ENCODE measurements around the gene ZFPM1.

ZFPM1 gene

DNA sequence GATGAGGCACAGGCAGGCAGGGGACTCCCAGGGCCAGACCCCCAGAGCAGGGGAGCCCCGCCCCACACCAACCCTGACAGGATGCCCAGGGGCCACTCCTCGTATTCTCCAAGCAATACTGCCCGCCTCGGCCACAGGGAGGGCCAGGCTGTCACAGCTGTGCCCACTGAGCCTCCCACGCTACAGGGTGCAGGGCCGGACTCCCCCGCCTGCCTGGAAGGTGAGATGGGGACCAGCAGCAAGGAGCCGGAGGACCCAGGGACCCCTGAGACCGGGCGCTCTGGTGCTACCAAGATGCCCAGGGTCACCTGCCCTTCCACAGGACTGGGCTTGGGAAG is 18.8 kb upstream of the ZFPM1 start:
- DNase-seq (ENCODE audit: low spot score) = no peak

DNA sequence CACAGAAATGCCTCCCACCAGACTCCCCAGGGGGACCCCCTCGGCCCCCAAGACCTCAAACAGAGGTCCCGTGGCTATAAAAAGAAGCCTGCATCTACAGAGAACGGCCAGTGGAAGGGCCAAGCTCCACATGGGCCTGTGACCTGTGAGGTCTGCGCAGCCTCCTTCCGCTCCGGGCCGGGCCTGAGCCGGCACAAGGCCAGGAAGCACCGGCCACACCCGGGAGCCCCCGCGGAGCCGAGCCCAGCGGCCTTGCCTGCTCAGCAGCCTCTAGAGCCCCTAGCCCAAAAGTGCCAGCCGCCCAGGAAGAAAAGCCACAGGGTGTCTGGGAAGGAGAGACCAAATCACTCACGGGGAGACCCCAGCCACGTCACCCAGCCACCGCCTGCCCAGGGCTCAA is 18.3 kb upstream of the ZFPM1 start:
- no peak for DNase-seq (ENCODE audit: low spot score)

- DNase-seq (ENCODE audit: low spot score) = no peak
Measured at GRCh38 chr16:88435437-88436355, 17.4 kb upstream of the ZFPM1 start.

DNA sequence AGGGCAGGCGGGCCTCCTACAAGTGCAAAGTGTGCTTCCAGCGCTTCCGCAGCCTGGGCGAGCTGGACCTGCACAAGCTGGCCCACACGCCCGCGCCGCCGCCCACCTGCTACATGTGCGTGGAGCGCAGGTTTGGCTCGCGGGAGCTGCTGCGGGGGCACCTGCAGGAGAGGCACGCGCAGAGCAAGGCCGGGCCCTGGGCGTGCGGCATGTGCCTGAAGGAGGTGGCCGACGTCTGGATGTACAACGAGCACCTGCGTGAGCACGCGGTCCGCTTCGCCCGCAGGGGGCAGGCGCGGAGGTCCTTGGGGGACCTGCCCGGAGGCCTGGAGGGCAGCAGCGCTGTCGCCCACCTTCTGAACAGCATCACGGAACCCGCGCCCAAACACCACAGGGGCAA is 16.3 kb upstream of the ZFPM1 start:
- no peak for DNase-seq (ENCODE audit: low spot score)

DNA sequence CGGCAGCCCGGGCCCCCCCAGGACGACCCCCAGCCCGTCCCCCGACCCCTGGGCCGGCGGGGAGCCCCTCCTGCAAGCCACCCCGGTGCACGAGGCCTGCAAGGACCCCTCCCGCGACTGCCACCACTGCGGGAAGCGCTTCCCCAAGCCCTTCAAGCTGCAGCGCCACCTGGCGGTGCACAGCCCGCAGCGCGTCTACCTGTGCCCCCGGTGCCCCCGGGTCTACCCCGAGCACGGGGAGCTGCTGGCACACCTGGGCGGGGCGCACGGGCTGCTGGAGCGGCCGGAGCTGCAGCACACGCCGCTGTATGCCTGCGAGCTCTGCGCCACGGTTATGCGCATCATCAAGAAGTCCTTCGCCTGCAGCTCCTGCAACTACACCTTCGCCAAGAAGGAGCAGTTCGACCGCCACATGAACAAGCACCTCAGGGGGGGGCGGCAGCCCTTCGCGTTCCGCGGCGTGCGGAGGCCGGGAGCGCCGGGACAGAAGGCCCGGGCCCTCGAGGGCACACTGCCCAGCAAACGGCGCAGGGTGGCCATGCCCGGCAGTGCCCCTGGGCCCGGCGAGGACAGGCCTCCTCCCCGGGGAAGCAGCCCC is 15.6 kb upstream of the ZFPM1 start:
- DNase-seq (ENCODE audit: low spot score) = no peak

DNA sequence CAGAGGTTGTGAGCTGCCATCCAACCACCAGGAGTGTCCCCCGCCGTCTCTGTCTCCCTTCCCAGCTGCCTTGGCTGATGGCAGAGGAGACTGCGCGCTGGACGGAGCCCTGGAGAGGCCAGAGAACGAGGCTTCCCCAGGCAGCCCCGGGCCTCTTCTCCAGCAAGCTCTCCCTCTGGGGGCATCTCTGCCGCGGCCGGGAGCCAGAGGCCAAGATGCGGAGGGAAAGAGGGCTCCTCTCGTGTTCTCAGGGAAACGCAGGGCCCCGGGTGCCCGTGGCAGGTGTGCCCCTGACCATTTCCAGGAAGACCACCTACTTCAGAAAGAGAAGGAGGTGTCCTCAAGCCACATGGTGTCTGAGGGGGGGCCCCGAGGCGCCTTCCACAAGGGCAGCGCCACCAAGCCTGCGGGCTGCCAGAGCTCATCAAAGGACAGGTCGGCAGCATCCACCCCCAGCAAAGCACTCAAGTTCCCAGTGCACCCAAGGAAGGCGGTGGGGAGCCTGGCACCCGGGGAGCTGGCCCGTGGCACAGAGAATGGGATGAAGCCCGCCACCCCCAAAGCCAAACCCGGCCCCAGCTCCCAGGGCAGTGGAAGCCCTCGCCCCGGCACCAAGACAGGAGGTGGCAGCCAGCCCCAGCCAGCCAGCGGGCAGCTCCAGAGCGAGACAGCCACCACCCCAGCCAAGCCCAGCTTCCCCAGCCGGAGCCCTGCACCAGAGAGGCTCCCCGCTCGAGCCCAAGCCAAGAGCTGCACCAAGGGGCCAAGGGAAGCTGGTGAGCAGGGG is 14.8 kb upstream of the ZFPM1 start:
- no peak for DNase-seq (ENCODE audit: low spot score)

DNA sequence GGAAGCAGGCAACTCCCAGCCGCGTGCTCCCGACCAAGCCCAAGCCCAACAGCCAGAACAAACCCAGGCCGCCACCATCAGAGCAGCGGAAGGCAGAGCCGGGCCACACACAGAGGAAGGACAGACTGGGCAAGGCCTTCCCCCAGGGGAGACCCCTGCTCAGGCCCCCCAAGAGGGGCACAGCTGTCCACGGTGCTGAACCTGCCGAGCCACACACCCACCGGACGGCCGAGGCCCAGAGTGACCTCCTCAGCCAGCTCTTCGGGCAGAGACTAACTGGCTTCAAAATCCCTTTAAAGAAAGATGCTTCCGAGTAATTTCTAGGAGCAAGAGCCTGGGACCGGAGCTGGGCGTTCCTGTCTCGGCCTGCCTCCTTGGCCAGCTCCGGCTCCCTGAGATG is 14.1 kb upstream of the ZFPM1 start:
- DNase-seq (ENCODE audit: low spot score) = no peak

DNA sequence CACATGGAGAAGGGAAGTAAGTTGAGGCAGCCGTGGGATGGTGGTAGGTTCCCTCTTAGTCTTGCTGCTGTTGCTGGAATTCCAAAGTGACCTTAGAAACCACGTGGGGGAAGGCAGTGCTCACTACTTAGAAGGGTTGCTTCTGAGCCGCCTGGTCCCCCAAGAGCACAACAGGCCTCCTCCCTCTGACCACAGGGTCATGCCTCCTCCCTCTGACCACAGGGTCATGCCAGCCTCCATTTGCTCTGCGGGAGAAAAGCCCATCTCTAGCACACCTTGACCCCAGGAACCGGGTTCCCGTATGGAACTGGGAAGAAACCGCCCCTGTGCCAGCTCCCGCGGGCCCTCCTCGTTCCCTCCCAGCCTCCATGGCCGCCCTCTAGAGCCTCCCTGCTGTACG is 13.4 kb upstream of the ZFPM1 start:
- DNase-seq (ENCODE audit: low spot score) = no peak

DNA sequence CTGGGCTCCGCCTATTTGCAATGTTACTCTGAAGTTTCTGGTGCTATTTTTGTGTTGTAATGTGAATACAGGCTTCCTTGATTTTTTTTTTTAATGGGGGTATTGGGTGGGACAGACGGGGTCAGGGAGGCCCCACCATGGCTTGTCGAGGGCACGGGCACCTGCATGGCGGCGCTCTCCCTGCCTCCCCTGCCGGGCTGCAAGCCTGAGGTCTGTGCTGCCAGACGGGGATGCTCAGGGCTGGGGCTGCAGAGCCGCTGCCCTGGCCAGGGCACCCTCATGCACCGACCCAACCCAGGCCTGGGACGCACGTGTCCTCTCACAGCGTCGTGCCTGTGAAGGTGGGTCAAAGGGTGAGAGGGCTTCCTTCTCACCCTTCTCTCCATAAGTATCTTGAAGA is 13.0 kb upstream of the ZFPM1 start:
- DNase-seq (ENCODE audit: low spot score) = no peak

DNA sequence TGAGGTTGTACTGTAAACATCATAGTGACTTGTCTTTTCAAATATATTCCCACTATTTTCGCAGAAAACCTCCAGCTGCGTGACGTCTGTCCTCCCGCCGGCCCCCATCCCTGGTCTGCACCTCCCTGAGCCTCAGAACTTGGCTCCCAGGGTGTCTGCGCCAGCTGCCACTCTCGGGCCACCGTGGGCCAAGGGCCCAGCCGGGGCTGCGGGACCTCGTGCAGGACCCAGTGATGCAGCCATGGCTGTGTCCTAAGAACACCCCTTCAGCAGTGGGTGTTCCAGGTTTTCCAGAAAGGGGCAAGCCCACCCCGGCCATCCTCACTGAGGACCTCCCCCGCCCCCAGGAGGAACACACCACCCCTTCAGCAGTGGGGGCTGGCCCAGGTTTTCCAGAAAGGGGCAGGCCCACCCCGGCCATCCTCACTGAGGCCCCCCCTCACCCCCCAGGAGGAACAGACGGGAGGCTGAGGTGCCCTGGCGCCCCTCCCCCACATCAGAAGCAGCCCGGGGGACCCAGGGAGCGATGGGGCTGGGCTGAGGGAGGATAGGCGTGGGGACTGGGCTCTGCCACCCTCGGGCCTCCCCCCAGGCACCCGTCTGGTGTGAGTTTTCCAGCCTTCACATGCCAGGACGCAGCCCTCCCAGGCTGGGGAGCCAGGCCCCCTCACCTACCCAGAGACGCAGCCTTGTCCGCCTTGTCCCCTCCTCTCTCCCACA is 12.2 kb upstream of the ZFPM1 start:
- DNase-seq (ENCODE audit: low spot score) = no peak

DNA sequence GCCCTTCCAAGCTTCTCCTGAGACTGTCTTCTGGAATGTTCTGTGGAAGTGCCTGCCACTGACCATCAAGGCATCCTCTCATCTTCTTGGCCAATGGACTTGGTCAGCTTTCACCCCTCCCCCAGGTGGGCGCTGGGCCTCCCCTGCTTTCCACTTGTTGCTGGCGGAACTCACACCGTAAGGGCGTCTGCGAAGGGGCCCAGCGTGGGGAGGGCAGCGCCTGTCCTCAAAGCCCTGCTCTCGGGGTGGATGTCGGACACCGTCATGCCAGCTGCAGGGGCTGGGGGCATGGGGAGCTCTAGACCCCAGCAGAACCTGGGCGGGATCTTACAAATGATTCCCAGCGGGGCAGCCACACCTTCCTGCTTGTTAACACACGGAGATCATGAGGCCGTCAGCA is 11.6 kb upstream of the ZFPM1 start:
- no peak for DNase-seq (ENCODE audit: low spot score)

GRCh38 chr16:88442383-88442726 is 10.7 kb upstream of the ZFPM1 start:
- DNase-seq (ENCODE audit: low spot score) = no peak

- DNase-seq (ENCODE audit: low spot score) = peak; percentile 62
Measured at GRCh38 chr16:88442727-88443576, 10.1 kb upstream of the ZFPM1 start.

- DNase-seq (ENCODE audit: low spot score) = no peak
Measured at GRCh38 chr16:88444826-88445582, 8.1 kb upstream of the ZFPM1 start.

DNA sequence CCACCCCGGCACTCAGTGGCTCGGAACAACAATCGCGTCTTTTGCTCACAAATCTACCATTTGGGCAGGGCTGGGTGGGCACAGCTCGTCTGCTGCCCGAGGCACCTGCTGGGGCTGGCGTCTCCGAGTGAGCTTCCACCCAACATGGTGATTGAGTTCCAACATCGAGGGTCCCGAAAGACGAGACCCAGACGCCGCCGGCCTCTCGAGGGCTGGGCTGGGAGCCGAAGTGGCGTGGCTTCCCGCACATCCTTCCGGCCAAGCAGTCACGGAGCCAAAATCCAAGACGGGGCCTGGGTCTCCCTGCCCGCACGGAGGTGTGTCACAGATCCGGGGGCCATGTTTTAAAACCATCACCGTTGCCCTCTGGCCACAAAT is 7.5 kb upstream of the ZFPM1 start:
- no peak for DNase-seq (ENCODE audit: low spot score)

GRCh38 chr16:88446061-88446460 is 7.0 kb upstream of the ZFPM1 start:
- DNase-seq (ENCODE audit: low spot score) = no peak

- no peak for DNase-seq (ENCODE audit: low spot score)
Measured at GRCh38 chr16:88446736-88447135, 6.3 kb upstream of the ZFPM1 start.

GRCh38 chr16:88447881-88448280 is 5.2 kb upstream of the ZFPM1 start:
- DNase-seq (ENCODE audit: low spot score) = no peak

GRCh38 chr16:88448461-88449266 is 4.4 kb upstream of the ZFPM1 start:
- no peak for DNase-seq (ENCODE audit: low spot score)

DNA sequence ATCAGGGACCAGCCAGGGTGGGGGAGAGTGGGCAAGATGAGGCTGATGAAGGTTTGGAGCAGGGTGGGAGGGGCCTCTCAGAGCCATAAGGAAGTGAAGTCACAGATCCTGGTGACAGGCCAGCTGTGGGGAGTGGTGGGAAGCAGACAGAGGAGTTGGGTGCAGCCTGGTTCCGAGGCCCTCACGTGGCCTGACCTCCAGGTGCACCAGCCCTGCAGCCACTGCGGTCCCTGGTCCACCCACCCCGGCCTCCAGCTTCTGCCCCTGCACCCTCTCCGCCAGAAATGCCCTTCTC is 3.9 kb upstream of the ZFPM1 start:
- no peak for DNase-seq (ENCODE audit: low spot score)
